K562 (cell line): Measurements from ENCODE around the gene LRP1B. TPM values are rescaled to one million over a fixed set of nuclear protein-coding genes. Genes with fewer than 3 reads are reported as not detected.

Source experiments
- ATAC-seq: fragments of 200-7000 bp; cut with Tn5 transposase; 3 replicates; pipeline ENCODE4 v1.9.1; 2020; ENCODE audit warnings: moderate library complexity
- BruUV-seq: library from RNA; stranded (reverse); fragments of 400-500 nt; replicated peaks from 2 replicates; lab custom pipeline; 2021; lab: Mats Ljungman, UMichigan
- CTCF ChIA-PET: fragments of 300-600 bp; formaldehyde crosslinking; extraction: SDS; loops from one replicate; lab custom pipeline; 2021; ENCODE audit warnings: low intra/inter-chr PET ratio; lab: Yijun Ruan, JAX
- POLR2A ChIA-PET: fragments of 300-600, 350-650 bp; sonication (Branson Sonifier 250); formaldehyde crosslinking; extraction: SDS; loops from one replicate; lab custom pipeline; 2021; ENCODE audit warnings: antibody characterized with exemption, inconsistent platforms; lab: Yijun Ruan, JAX
- DNase-seq, 4 experiments: peaks; one replicate each; pipeline versions ENCODE4 v3.0.0 to v3.0.0-alpha.2; 2011 to 2018; ENCODE audit warnings: low spot score in 3 of 4, mixed read lengths in 3 of 4; ENCODE audit errors: extremely low read depth in 1 of 4
- FAIRE-seq: peaks from 2 replicates; lab custom pipeline; 2011; peaks lifted over from hg19 to GRCh38; lab: Jason Lieb, UNC
- H2AFZ ChIP-seq: 2 replicates; pipeline ENCODE4 v1.6.0; 2011; ENCODE audit warnings: low read depth, low read length, control low read depth, inconsistent platforms
- H3K27ac ChIP-seq: fragments of 200-600 bp; 3 replicates; pipeline ENCODE4 v1.8.0; 2011; ENCODE audit warnings: low read depth, mild to moderate bottlenecking, control low read depth, inconsistent platforms, low read length, moderate library complexity, mixed read lengths; ENCODE audit errors: extremely low read depth
- H3K27me3 ChIP-seq, 2 experiments: fragments of 300-600 bp in 1 of 2; 2 replicates in 1 of 2; 3 replicates in 1 of 2; pipeline versions ENCODE4 v1.6.0 to v1.8.0; 2011; ENCODE audit warnings: inconsistent platforms in 2 of 2, low read length in 2 of 2, mild to moderate bottlenecking in 1 of 2, mixed read lengths in 1 of 2, moderate library complexity in 1 of 2; ENCODE audit not compliant: control insufficient read depth in 2 of 2, insufficient read depth in 2 of 2
- H3K36me3 ChIP-seq: fragments of 300-600 bp; 3 replicates; pipeline ENCODE4 v1.8.0; 2011; ENCODE audit warnings: mild to moderate bottlenecking, low read length, inconsistent platforms; ENCODE audit not compliant: control insufficient read depth, insufficient read depth
- H3K4me1 ChIP-seq, 2 experiments: fragments of 200-600 bp in 1 of 2; replicated peaks in 1 of 2; 2 replicates in 1 of 2; 3 replicates in 1 of 2; pipeline versions ENCODE4 v1.5.1 to v1.8.0; 2011; ENCODE audit warnings: inconsistent platforms in 2 of 2, low read length in 2 of 2, mild to moderate bottlenecking in 1 of 2, mixed read lengths in 1 of 2, moderate library complexity in 1 of 2; ENCODE audit not compliant: control insufficient read depth in 2 of 2, insufficient read depth in 2 of 2
- H3K4me2 ChIP-seq: 2 replicates; pipeline ENCODE4 v1.6.1; 2011; ENCODE audit warnings: low read length, control low read depth, inconsistent platforms, mixed read lengths; ENCODE audit not compliant: insufficient read depth
- H3K4me3 ChIP-seq: fragments of 200-600 bp; sonication (generic), shearing (Covaris generic); 2 replicates; pipeline ENCODE4 v1.5.1; 2016; ENCODE audit warnings: control low read depth, inconsistent platforms
- H3K79me2 ChIP-seq: fragments of 200-600 bp; 3 replicates; pipeline ENCODE4 v1.8.0; 2011; ENCODE audit warnings: low read length, inconsistent platforms; ENCODE audit not compliant: control insufficient read depth, insufficient read depth
- H3K9ac ChIP-seq, 2 experiments: 2 replicates each; pipeline versions ENCODE4 v1.6.0 to v1.6.1; 2011; ENCODE audit warnings: low read depth in 2 of 2, low read length in 2 of 2, control low read depth in 1 of 2, inconsistent platforms in 1 of 2, mild to moderate bottlenecking in 1 of 2, mixed read lengths in 1 of 2; ENCODE audit not compliant: insufficient read depth in 1 of 2
- H3K9me1 ChIP-seq: one replicate; pipeline ENCODE4 v1.6.0; 2011; ENCODE audit warnings: inconsistent platforms, mild to moderate bottlenecking, low read length, moderate library complexity; ENCODE audit not compliant: control insufficient read depth, insufficient read depth
- H3K9me3 ChIP-seq: replicated peaks from 2 replicates; pipeline ENCODE4 v1.5.1; 2011; ENCODE audit warnings: low read depth, low read length, inconsistent platforms; ENCODE audit not compliant: control insufficient read depth, insufficient read depth
- H4K20me1 ChIP-seq: replicated peaks from 2 replicates; pipeline ENCODE4 v1.6.1; 2011; ENCODE audit warnings: low read length, inconsistent platforms, mixed read lengths; ENCODE audit not compliant: control insufficient read depth, insufficient read depth
- CHCHD3 ChIP-seq: fragments of 250-450 bp; sonication (Bioruptor Pico); IDR thresholded peaks from 2 replicates; pipeline ENCODE4 v2.1.2; 2022; ENCODE audit warnings: mild to moderate bottlenecking
- FOXA3 ChIP-seq, 2 experiments: fragments of 450-650 bp in 1 of 2; sonication (generic) in 1 of 2; formaldehyde crosslinking; IDR thresholded peaks in 1 of 2; conservative IDR thresholded peaks in 1 of 2; 2 replicates each; pipeline versions ENCODE4 v1.4.0 to v1.8.0; 2020 to 2022; ENCODE audit warnings: mild to moderate bottlenecking in 2 of 2, missing genetic modification reagents in 1 of 2
- IFI16 ChIP-seq: fragments of 250-450 bp; sonication (Bioruptor Pico); IDR thresholded peaks from 2 replicates; pipeline ENCODE4 v2.1.2; 2022; ENCODE audit warnings: mild to moderate bottlenecking, inconsistent platforms
- KLF1 ChIP-seq: fragments of 450-650 bp; IDR thresholded peaks from 2 replicates; pipeline ENCODE4 v1.6.1; 2016; ENCODE audit warnings: missing genetic modification characterization, missing compliant biosample characterization
- NEUROD1 ChIP-seq: fragments of 150-350 bp; IDR thresholded peaks from 2 replicates; pipeline ENCODE4 v1.6.1; 2014; ENCODE audit warnings: borderline replicate concordance, low read length, low read depth; ENCODE audit not compliant: partially characterized antibody
- POLR3G ChIP-seq: IDR thresholded peaks from 2 replicates; pipeline ENCODE4 v1.6.1; 2011; ENCODE audit not compliant: insufficient read length, insufficient replicate concordance; ENCODE audit errors: extremely low read depth
- ZNF239 ChIP-seq: fragments of 250-450 bp; sonication (Bioruptor Pico); IDR thresholded peaks from 2 replicates; pipeline ENCODE4 v1.4.0; 2020; ENCODE audit warnings: mild to moderate bottlenecking
- ZNF274 ChIP-seq: IDR thresholded peaks from 2 replicates; pipeline ENCODE4 v1.6.1; 2011; ENCODE audit warnings: low read depth, mild to moderate bottlenecking, low read length, moderate library complexity, borderline replicate concordance
- ZNF282 ChIP-seq: sonication (generic); formaldehyde crosslinking; IDR thresholded peaks from 2 replicates; pipeline ENCODE4 v1.8.1; 2023; ENCODE audit warnings: missing genetic modification reagents
- ZNF444 ChIP-seq: fragments of 250-450 bp; sonication (Bioruptor Pico); IDR thresholded peaks from 2 replicates; pipeline ENCODE4 v1.4.0; 2020; ENCODE audit warnings: mild to moderate bottlenecking, moderate library complexity
- ZSCAN29 ChIP-seq: fragments of 450-650 bp; IDR thresholded peaks from 2 replicates; pipeline ENCODE4 v1.6.1; 2017
- WGBS: fragments of 100-300 bp; shearing (Covaris generic); methylation state at CpG from one replicate; pipeline ENCODE4 v1.1.6; 2016; ENCODE audit warnings: low coverage, mixed read lengths; ENCODE audit not compliant: insufficient coverage; ENCODE audit errors: missing lambda C conversion rate; 5-methylcytosine and 5-hydroxymethylcytosine counted together
- in situ Hi-C: fragments of 300-500 bp; cut with MboI; formaldehyde crosslinking; loops from 4 replicates; pipeline ENCODE4 v1.15.0; 2018; ENCODE audit warnings: inconsistent platforms, mixed read lengths
- intact Hi-C: fragments of 100-400 bp; cut with micrococcal nuclease; formaldehyde crosslinking; loops from 2 replicates; pipeline ENCODE4 v1.14.2; 2022
- polyA plus RNA-seq, 8 experiments: library from polyadenylated mRNA; depleted of rRNA in 4 of 8; stranded (reverse) in 5 of 8; unstranded in 3 of 8; fragments of >200 nt; fragmentation: Nextera tagmentation in 2 of 8; fragmentation: Illumina TruSeq in 1 of 8; extraction: Ambion mirVana in 2 of 8; extraction: Trizol in 1 of 8; gene quantifications; 2 replicates each; pipeline versions ENCODE4 v1.2.1 to v1.2.3, GENCODE V29; 2011 to 2014; ENCODE audit warnings: inconsistent platforms in 1 of 8, missing spikeins in 1 of 8
- total RNA-seq, 7 experiments: library from RNA; depleted of rRNA in 6 of 7; stranded (reverse); fragments of >200 nt in 6 of 7; fragmentation: Illumina TruSeq in 2 of 7; extraction: Trizol in 2 of 7; gene quantifications; 2 replicates each; pipeline versions ENCODE4 v1.2.1 to v1.2.3, GENCODE V29; 2011 to 2021; ENCODE audit warnings: low replicate concordance in 1 of 7
- TF ChIP-seq, protein P1 (sequence below): fragments of 250-450 bp; sonication (Bioruptor Pico); IDR thresholded peaks from 2 replicates; pipeline ENCODE4 v1.5.0; 2021; ENCODE audit warnings: mild to moderate bottlenecking, moderate library complexity

Gene LRP1B
- total and polyA plus RNA-seq, 9 of the 15 experiments (the other 6 are each of a cell fraction or from before 2014, with no cell fraction given), result not detected

DNA sequence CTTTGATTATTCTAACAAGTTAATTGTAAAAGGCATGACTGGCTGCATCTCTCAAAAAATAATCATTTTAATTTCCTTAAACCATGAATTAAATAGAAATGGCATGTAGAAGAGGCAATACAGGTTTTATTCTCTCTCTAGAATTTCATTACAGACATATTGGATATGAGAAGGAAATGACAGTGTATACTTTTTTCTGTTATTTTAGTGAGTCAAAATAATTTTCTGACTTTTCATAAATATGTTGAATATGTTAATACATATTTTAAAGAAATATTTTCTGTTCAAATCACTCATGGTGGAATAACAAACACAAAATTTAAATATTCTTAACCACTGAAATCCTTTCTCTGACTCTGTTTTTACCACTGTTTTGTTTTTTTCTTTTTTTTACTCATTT lies 510.4 kb downstream of the LRP1B start (continued):
- TF ChIP-seq FOXA3 (CRISPR knock-in tag; conservative IDR thresholded peaks at IDR 0.05 in 1 of 2, IDR thresholded peaks at IDR 0.05 in 1 of 2) (no peak), ZNF282 (CRISPR knock-in tag) (no peak), ZSCAN29 (no peak), ZNF274 (no peak), ZNF444 (no peak)

DNA sequence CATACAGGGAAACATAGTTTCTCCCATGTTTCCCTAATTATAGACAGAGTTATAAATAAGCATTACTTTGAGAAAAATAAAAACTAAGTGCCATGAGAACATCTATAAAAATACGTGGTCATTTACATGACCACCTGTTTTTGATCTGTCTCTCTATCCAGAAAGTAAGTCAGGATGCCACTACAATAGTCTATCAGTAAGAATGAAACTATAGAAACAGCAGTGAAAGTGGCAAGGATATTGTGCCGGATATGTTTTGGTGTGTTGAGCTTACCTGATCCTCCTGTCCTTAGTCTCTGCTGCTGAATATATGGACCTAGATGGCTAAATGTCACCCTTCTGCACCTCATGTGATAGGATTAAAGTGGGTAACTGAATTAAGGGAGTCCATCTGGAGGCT lies 512.4 kb downstream of the LRP1B start:
- DNase-seq (no peak), ATAC-seq (no peak), FAIRE-seq (no peak)
- Histone ChIP-seq H4K20me1 (no peaks in the 10 kb centered on the region), H3K36me3 (no peaks in the 10 kb centered on the region), H3K4me3 (no peak overlapping the region), H3K9me3 (no peaks in the 10 kb centered on the region), H3K27me3 (no peaks in the 10 kb centered on the region), H3K4me1 (no peaks in the 10 kb centered on the region), H2AFZ (no peak overlapping the region), H3K27ac (no peak overlapping the region), H3K79me2 (no peaks in the 10 kb centered on the region), H3K4me2 (no peak overlapping the region), H3K9me1 (no peaks in the 10 kb centered on the region), H3K9ac (no peak overlapping the region)
- in situ Hi-C loops, result no loop called here
- POLR2A ChIA-PET, result no interaction called here
- CTCF ChIA-PET, result no interaction called here
- BruUV-seq, result no TSS peak
- TF ChIP-seq KLF1 (no peak), IFI16 (no peak), CHCHD3 (CRISPR knock-in tag) (no peak), ZNF239 (CRISPR knock-in tag) (no peak), POLR3G (no peak), NEUROD1 (no peak)
- TF ChIP-seq, protein P1, sequence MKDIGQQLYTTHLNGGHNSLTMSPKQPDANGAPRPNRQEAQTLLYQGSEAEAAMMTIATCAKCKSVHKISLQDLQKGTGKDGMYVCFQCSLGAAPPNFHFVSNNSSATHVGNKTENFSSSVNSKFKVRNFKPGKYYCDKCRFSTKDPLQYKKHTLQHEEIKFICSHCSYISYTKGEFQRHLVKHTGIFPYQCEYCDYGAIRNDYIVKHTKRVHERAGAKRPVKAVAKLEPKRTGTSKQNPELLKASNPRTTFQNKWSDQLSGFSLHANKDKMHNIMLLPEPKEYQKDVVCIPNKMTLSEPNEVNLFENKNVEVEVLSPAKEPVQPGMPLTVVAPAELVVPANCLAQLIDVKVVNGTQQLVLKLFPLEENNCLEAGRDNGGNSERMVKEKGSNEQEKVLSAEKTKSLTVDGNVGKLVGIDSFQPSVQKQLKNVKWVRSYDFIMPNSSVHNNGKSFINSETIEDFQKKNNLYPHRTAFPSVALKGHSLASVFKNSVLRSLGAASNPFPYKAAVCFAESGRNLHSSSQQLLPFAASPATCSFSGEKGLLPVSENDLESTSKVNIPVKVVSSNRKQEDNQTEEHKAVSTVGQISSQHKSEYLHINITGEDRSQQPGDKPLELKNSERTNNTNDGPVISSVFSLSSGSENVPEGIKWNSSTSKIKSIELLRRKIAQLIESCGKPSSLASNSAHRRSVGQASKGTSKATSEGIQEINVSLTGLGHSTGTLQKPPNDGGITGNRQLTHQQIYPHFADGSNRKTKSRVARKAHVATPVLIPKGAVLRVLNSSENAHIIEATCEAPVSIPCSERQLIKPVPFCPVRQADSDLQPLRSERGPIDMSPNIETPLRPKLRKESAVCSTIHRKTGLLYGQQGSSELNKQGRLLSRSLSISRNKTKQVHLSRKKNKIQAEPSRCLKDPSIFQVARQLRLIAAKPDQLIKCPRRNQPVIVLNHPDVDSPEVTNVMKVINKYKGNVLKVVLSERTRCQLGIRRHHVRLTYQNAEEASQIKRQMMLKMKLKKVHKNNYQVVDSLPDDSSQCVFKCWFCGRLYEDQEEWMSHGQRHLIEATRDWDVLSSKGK (CRISPR knock-in tag), result no peak
- WGBS, result 2% methylated on average over 2 of the region's 2 CpGs
- intact Hi-C loops, result no loop called here
